CD14-positive monocyte (primary cell): ENCODE results near the gene ZRANB3. TPM values are rescaled to one million over a fixed set of nuclear protein-coding genes. Genes with fewer than 3 reads are reported as not detected.

Experiments used
- DNase-seq, 3 donors: peaks; one replicate each; pipeline ENCODE4 v3.0.0-alpha.2; 2011 to 2022
- H2AFZ ChIP-seq: 2 replicates; pipeline ENCODE4 v1.6.0; 2012; ENCODE audit warnings: mild to moderate bottlenecking, low read depth, low read length, inconsistent platforms; ENCODE audit not compliant: insufficient read depth, poor library complexity, severe bottlenecking
- H3K27ac ChIP-seq, 2 donors: 1 replicate in 1 of 2; 2 replicates in 1 of 2; pipeline ENCODE4 v1.5.1; 2012 to 2013; ENCODE audit warnings: low read length in 2 of 2, control low read depth in 1 of 2, inconsistent platforms in 1 of 2, low read depth in 1 of 2, mild to moderate bottlenecking in 1 of 2
- H3K27me3 ChIP-seq, 2 donors: one replicate each; pipeline versions ENCODE4 v1.6.0 to v1.6.1; 2011 to 2013; ENCODE audit warnings: low read length in 2 of 2; ENCODE audit not compliant: control insufficient read depth in 2 of 2, insufficient read depth in 2 of 2
- H3K36me3 ChIP-seq, 2 donors: replicated peaks in 1 of 2; 1 replicate in 1 of 2; 2 replicates in 1 of 2; pipeline versions ENCODE4 v1.5.1 to v1.6.1; 2012 to 2013; ENCODE audit warnings: low read length in 2 of 2, control low read depth in 1 of 2, inconsistent platforms in 1 of 2, mild to moderate bottlenecking in 1 of 2; ENCODE audit not compliant: insufficient read depth in 2 of 2, control insufficient read depth in 1 of 2
- H3K4me1 ChIP-seq, 2 donors: 1 replicate in 1 of 2; 2 replicates in 1 of 2; pipeline versions ENCODE4 v1.5.1 to v1.6.1; 2012 to 2013; ENCODE audit warnings: low read length in 2 of 2, control low read depth in 1 of 2, inconsistent platforms in 1 of 2, mild to moderate bottlenecking in 1 of 2, moderate library complexity in 1 of 2; ENCODE audit not compliant: insufficient read depth in 2 of 2, control insufficient read depth in 1 of 2
- H3K4me2 ChIP-seq: replicated peaks from 2 replicates; pipeline ENCODE3; 2012; ENCODE audit warnings: low read length, moderate library complexity, mild to moderate bottlenecking; ENCODE audit not compliant: poor library complexity, severe bottlenecking; ENCODE audit errors: extremely low read depth
- H3K4me3 ChIP-seq, 3 experiments: fragments of 200-600 bp in 1 of 3; sonication (generic) in 1 of 3; replicated peaks in 1 of 3; 1 replicate in 2 of 3; 2 replicates in 1 of 3; pipeline ENCODE4 v1.5.1; 2011 to 2013; ENCODE audit warnings: low read length in 3 of 3, mild to moderate bottlenecking in 3 of 3, control low read depth in 2 of 3, low read depth in 2 of 3, inconsistent platforms in 1 of 3, moderate library complexity in 1 of 3
- H3K79me2 ChIP-seq: 2 replicates; pipeline ENCODE4 v1.6.0; 2012; ENCODE audit warnings: mild to moderate bottlenecking, control low read depth, inconsistent platforms, low read length, moderate library complexity; ENCODE audit not compliant: insufficient read depth
- H3K9ac ChIP-seq: 2 replicates; pipeline ENCODE4 v1.6.0; 2017; ENCODE audit warnings: low read length, mild to moderate bottlenecking; ENCODE audit not compliant: insufficient read depth, poor library complexity, severe bottlenecking
- H3K9me3 ChIP-seq, 2 donors: replicated peaks in 1 of 2; 1 replicate in 1 of 2; 2 replicates in 1 of 2; pipeline versions ENCODE4 v1.5.1 to v1.6.1; 2012 to 2013; ENCODE audit warnings: low read length in 2 of 2, control low read depth in 1 of 2; ENCODE audit not compliant: control insufficient read depth in 1 of 2, insufficient read depth in 1 of 2
- H4K20me1 ChIP-seq: 2 replicates; pipeline ENCODE4 v1.6.0; 2012; ENCODE audit warnings: mild to moderate bottlenecking, low read length, control low read depth, moderate library complexity; ENCODE audit not compliant: insufficient read depth
- H3K27ac Mint-ChIP-seq, 7 donors: one replicate each; pipeline ENCODE4 v1.8.0; 2020; ENCODE audit warnings: mild to moderate bottlenecking in 7 of 7, mixed read lengths in 7 of 7, moderate library complexity in 6 of 7, inconsistent platforms in 2 of 7
- H3K27me3 Mint-ChIP-seq, 3 donors: one replicate each; pipeline ENCODE4 v1.8.0; 2021 to 2022; ENCODE audit warnings: low read depth in 3 of 3, mild to moderate bottlenecking in 3 of 3, mixed read lengths in 3 of 3, moderate library complexity in 3 of 3, inconsistent platforms in 1 of 3
- H3K36me3 Mint-ChIP-seq, 2 donors: one replicate each; pipeline ENCODE4 v1.8.0; 2020; ENCODE audit warnings: mixed read lengths in 2 of 2, inconsistent platforms in 1 of 2, mild to moderate bottlenecking in 1 of 2
- H3K4me1 Mint-ChIP-seq: one replicate; pipeline ENCODE4 v1.8.0; 2020; ENCODE audit warnings: mild to moderate bottlenecking, mixed read lengths
- H3K4me3 Mint-ChIP-seq, 2 donors: one replicate each; pipeline ENCODE4 v1.8.0; 2020; ENCODE audit warnings: mild to moderate bottlenecking in 2 of 2, mixed read lengths in 2 of 2, moderate library complexity in 1 of 2
- H3K9me3 Mint-ChIP-seq, 7 donors: one replicate each; pipeline ENCODE4 v1.8.0; 2020 to 2022; ENCODE audit warnings: mixed read lengths in 7 of 7, mild to moderate bottlenecking in 6 of 7, moderate library complexity in 6 of 7, inconsistent platforms in 2 of 7
- WGBS: methylation state at CpG from one replicate; pipeline ENCODE4 v1.1.5; 2013; ENCODE audit warnings: missing lambda C conversion rate; ENCODE audit not compliant: insufficient coverage; 5-methylcytosine and 5-hydroxymethylcytosine counted together
- intact Hi-C, 2 donors: fragments of 100-400 bp; cut with micrococcal nuclease; formaldehyde crosslinking; loops; one replicate each; pipeline versions ENCODE4 v1.15.0 to v1.15.1; 2023
- polyA plus RNA-seq, 3 donors: library from polyadenylated mRNA; depleted of rRNA in 1 of 3; unstranded in 2 of 3; stranded (reverse) in 1 of 3; fragments of 300-500 nt in 2 of 3; fragments of >200 nt in 1 of 3; fragmentation: Illumina TruSeq in 2 of 3; gene quantifications; 1 replicate in 2 of 3; 2 replicates in 1 of 3; pipeline ENCODE4 v1.2.3, GENCODE V29; 2012 to 2021
- TF ChIP-seq, protein P1 (sequence below): fragments of 200-600 bp; IDR thresholded peaks from one replicate; pipeline ENCODE4 v1.8.0; 2022; ENCODE audit warnings: antibody characterized with exemption, mild to moderate bottlenecking

Gene ZRANB3
- polyA plus RNA-seq, 3 donors, result 0.47 to 3.5 (median 0.64) TPM

DNA sequence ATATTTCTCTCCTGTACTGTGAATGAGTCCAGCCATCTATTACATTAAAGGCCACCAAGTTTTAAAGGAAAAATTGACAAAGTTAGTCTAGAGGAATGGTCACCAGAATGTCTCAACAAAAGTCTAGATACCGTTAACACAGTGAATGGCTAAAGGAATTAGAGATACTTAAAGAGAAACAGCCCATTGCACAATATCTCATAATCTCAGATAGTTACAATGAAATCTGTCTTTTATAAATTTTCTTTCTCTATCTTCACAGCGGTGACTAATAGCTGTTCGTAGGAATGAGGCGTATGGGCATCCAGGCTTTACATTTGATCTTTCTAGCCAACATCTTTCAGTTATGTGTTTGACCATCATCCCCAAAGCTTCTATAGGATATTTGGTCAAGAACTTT is 30.9 kb upstream of the ZRANB3 start:
- Histone ChIP-seq H3K9me3 (no peaks in the 10 kb centered on the region), H4K20me1 (no peaks in the 10 kb centered on the region), H3K4me1 (no peaks in the 10 kb centered on the region), H2AFZ (no peak overlapping the region), H3K27me3 (no peaks in the 10 kb centered on the region), H3K4me3 (no peak overlapping the region), H3K4me2 (no peak overlapping the region), H3K36me3 (peaks cover 0 to 12% of the 10 kb centered on the region in 2 donors), H3K9ac (no peak overlapping the region), H3K79me2 (peaks cover 20% of the 10 kb centered on the region), H3K27ac (no peak overlapping the region)
- TF ChIP-seq, protein P1, sequence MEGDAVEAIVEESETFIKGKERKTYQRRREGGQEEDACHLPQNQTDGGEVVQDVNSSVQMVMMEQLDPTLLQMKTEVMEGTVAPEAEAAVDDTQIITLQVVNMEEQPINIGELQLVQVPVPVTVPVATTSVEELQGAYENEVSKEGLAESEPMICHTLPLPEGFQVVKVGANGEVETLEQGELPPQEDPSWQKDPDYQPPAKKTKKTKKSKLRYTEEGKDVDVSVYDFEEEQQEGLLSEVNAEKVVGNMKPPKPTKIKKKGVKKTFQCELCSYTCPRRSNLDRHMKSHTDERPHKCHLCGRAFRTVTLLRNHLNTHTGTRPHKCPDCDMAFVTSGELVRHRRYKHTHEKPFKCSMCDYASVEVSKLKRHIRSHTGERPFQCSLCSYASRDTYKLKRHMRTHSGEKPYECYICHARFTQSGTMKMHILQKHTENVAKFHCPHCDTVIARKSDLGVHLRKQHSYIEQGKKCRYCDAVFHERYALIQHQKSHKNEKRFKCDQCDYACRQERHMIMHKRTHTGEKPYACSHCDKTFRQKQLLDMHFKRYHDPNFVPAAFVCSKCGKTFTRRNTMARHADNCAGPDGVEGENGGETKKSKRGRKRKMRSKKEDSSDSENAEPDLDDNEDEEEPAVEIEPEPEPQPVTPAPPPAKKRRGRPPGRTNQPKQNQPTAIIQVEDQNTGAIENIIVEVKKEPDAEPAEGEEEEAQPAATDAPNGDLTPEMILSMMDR, result no peak
- Mint-ChIP-seq H3K4me3 (no peak overlapping the region), H3K9me3 (no peaks in the 10 kb centered on the region), H3K4me1 (peaks cover 5% of the 10 kb centered on the region), H3K27ac (no peak overlapping the region), H3K36me3 (peaks cover 20 to 21% of the 10 kb centered on the region in 2 donors), H3K27me3 (no peaks in the 10 kb centered on the region)
- no CpG with 5 or more reads among the region's 4 CpGs for WGBS
- DNase-seq, result no peak
- intact Hi-C loops, result no loop called here

DNA sequence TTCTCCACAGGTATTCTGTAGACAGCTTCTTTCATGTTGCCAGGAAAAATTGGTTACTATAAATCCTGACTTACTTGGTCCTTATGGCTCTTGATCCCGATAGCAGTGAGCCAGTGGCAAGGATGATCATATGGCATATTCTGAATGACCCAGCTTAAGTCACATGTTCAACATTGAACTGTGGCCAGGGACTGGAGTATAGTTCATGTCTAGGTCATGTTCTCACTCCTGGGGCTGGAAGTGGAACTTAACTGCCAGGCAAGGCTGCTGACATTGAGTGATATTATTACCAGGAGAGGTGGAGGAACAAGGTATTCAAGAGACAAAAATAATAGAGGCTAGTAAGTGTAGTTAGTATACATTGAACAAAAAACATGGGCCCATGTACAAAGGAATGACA is 26.5 kb upstream of the ZRANB3 start:
- Mint-ChIP-seq H3K36me3 (peaks cover 9 to 13% of the 10 kb centered on the region in 2 donors), H3K4me1 (peaks cover 14% of the 10 kb centered on the region), H3K27me3 (no peaks in the 10 kb centered on the region), H3K9me3 (peaks cover 0 to 3% (median 1%) of the 10 kb centered on the region in 7 donors), H3K4me3 (no peak overlapping the region), H3K27ac (no peak overlapping the region)
- Histone ChIP-seq H3K9ac (no peak overlapping the region), H3K27ac (no peak overlapping the region), H3K4me1 (peaks cover 0 to 8% of the 10 kb centered on the region in 2 donors), H3K4me2 (no peak overlapping the region), H3K79me2 (peaks cover 45% of the 10 kb centered on the region), H3K4me3 (no peak overlapping the region), H2AFZ (no peak overlapping the region), H3K9me3 (no peaks in the 10 kb centered on the region), H4K20me1 (no peaks in the 10 kb centered on the region), H3K36me3 (peaks cover 0 to 18% of the 10 kb centered on the region in 2 donors), H3K27me3 (no peaks in the 10 kb centered on the region)
- no peak for DNase-seq
- intact Hi-C loops, result no loop called here
- TF ChIP-seq, protein P1, result no peak
- WGBS, result 100% methylated on average over 1 of the region's 1 CpG
